SJCRH30 (cell line): Measurements from ENCODE around the gene ATXN7. TPM values are rescaled to one million over a fixed set of nuclear protein-coding genes. Genes with fewer than 3 reads are reported as not detected.
A peak's percentile ranks its signal among the peaks of the same experiment; 100 is the strongest.

Experiments used
- DNase-seq, 2 experiments: peaks; one replicate each; pipeline ENCODE4 v3.0.0-alpha.2; 2015 to 2020
- H3K27ac ChIP-seq: fragments of 250-450 bp; sonication (Bioruptor Pico); 2 replicates; pipeline ENCODE4 v1.5.1; 2020; ENCODE audit warnings: mild to moderate bottlenecking, moderate library complexity
- H3K27me3 ChIP-seq: fragments of 250-450 bp; sonication (Bioruptor Pico); 2 replicates; pipeline ENCODE4 v1.5.1; 2020; ENCODE audit warnings: mild to moderate bottlenecking, moderate library complexity
- H3K36me3 ChIP-seq: fragments of 250-450 bp; sonication (Bioruptor Pico); 2 replicates; pipeline ENCODE4 v1.5.1; 2020; ENCODE audit warnings: mild to moderate bottlenecking, moderate library complexity
- H3K4me1 ChIP-seq: fragments of 250-450 bp; sonication (Bioruptor Pico); 2 replicates; pipeline ENCODE4 v1.5.1; 2020; ENCODE audit warnings: mild to moderate bottlenecking, moderate library complexity
- H3K4me3 ChIP-seq: fragments of 250-450 bp; sonication (Bioruptor Pico); 2 replicates; pipeline ENCODE4 v1.5.1; 2020; ENCODE audit warnings: mild to moderate bottlenecking, moderate library complexity
- H3K9me3 ChIP-seq: fragments of 250-450 bp; sonication (Bioruptor Pico); replicated peaks from 2 replicates; pipeline ENCODE4 v1.5.1; 2020; ENCODE audit warnings: mild to moderate bottlenecking, moderate library complexity
- total RNA-seq: library from RNA; depleted of rRNA; stranded (reverse); fragments of >200 nt; shearing (Covaris generic); gene quantifications from 2 replicates; pipeline ENCODE4 v1.2.3, GENCODE V29; 2014

ATXN7 gene
- total RNA-seq, 1 experiment from 2014 or later = 10.4 TPM

- DNase-seq = no peak
- Histone ChIP-seq H3K36me3 (peaks cover 21% of the 10 kb centered on the region; the same call in 1 of the 2 replicates), H3K4me1 (0 out of 2 replicates have a peak, but pooled peaks cover 3% of the 10 kb centered on the region), H3K4me3 (peak overlapping the region; percentile 82), H3K27me3 (no peaks in the 10 kb centered on the region), H3K9me3 (no peaks in the 10 kb centered on the region), H3K27ac (peak overlapping the region; percentile 68)
Measured at GRCh38 chr3:64022451-64023186, 159.0 kb downstream of the ATXN7 start.

GRCh38 chr3:64023187-64023860 is 159.7 kb downstream of the ATXN7 start, which contains the start of gene PSMD6:
TSS of gene PSMD6 (minus strand) at chr3:64023494. CDS start at chr3:64023419, 75 bp downstream.
- H3K4me3 ChIP-seq = peak within 1 kb of the TSS; percentile 82
- peak; percentile 78 to 80 for DNase-seq
- 0 out of 2 replicates have a peak, but pooled peaks cover 3% of the 10 kb centered on the region for H3K4me1 ChIP-seq
- no peaks in the 10 kb centered on the region for H3K9me3 ChIP-seq
- H3K27ac ChIP-seq = peak within 1 kb of the TSS; percentile 68
- H3K27me3 ChIP-seq = no peaks in the 10 kb centered on the region
- H3K36me3 ChIP-seq = peaks cover 16% of the 10 kb centered on the region; the same call in 1 of the 2 replicates

GRCh38 chr3:64023861-64024223 is 160.2 kb downstream of the ATXN7 start:
- peak overlapping the region; percentile 68; the same call in 1 of the 2 replicates for H3K27ac ChIP-seq
- peaks cover 16% of the 10 kb centered on the region; the same call in 1 of the 2 replicates for H3K36me3 ChIP-seq
- no peak for DNase-seq
- no peaks in the 10 kb centered on the region for H3K9me3 ChIP-seq
- 0 out of 2 replicates have a peak, but pooled peaks cover 3% of the 10 kb centered on the region for H3K4me1 ChIP-seq
- H3K27me3 ChIP-seq = no peaks in the 10 kb centered on the region
- peak overlapping the region; percentile 82 for H3K4me3 ChIP-seq

GRCh38 chr3:64026346-64026745 is 162.7 kb downstream of the ATXN7 start:
- Histone ChIP-seq H3K27me3 (no peaks in the 10 kb centered on the region), H3K4me1 (0 out of 2 replicates have a peak, but pooled peaks cover 3% of the 10 kb centered on the region), H3K4me3 (no peak overlapping the region), H3K9me3 (no peaks in the 10 kb centered on the region), H3K36me3 (peaks cover 1% of the 10 kb centered on the region; the same call in 1 of the 2 replicates), H3K27ac (no peak overlapping the region)
- DNase-seq = no peak

DNA sequence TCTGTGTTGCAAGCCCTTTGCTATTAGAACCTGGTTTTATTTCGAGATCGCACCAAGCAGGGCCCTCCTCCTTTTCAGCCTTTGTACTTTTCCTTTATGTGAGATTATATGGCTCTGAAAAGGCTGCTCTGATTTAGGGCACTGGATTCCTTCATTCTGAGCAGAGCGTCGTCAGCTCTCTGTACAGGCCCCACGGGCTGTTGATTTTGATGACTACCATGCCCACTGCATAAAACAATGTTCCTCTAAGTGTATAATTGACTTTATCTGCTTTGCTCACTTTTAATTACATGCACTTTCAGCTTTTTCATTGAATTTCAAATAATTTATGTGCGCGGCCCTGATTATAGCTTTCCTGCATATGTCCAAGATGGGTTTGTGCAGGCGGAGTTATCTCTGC is 164.0 kb downstream of the ATXN7 start:
- peaks cover 10% of the 10 kb centered on the region; the same call in 1 of the 2 replicates for H3K4me1 ChIP-seq
- no peak overlapping the region for H3K27ac ChIP-seq
- no peak for DNase-seq
- no peaks in the 10 kb centered on the region for H3K36me3 ChIP-seq
- H3K27me3 ChIP-seq = no peaks in the 10 kb centered on the region
- H3K9me3 ChIP-seq = no peaks in the 10 kb centered on the region
- H3K4me3 ChIP-seq = no peak overlapping the region

- H3K36me3 ChIP-seq = no peaks in the 10 kb centered on the region
- no peak overlapping the region for H3K27ac ChIP-seq
- peaks cover 7% of the 10 kb centered on the region; the same call in 1 of the 2 replicates for H3K4me1 ChIP-seq
Measured at GRCh38 chr3:64028754-64029153, 165.1 kb downstream of the ATXN7 start.

DNA sequence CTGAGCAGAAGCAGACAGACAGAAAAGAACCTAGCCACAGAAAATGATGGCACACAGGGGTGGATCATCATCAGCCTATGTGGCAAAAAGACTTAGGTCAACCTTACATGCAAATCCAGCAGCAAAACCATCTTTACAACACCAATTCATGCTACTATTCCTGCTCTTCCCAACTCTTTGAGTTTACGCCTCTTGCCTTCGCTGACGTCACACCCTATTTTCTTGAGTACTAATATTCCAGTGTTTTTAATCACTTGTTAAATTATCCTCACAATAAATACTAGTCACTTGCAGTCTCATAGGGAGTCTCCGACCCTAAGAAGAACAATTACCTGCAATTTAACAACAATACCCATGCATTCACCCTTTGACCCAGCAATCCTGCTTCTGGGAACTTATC is 165.6 kb downstream of the ATXN7 start:
- H3K9me3 ChIP-seq = no peaks in the 10 kb centered on the region
- H3K4me3 ChIP-seq = no peak overlapping the region
- no peak for DNase-seq
- H3K36me3 ChIP-seq = no peaks in the 10 kb centered on the region
- H3K4me1 ChIP-seq = peaks cover 7% of the 10 kb centered on the region; the same call in 1 of the 2 replicates
- H3K27me3 ChIP-seq = no peaks in the 10 kb centered on the region
- H3K27ac ChIP-seq = no peak overlapping the region

More at GRCh38 chr3:64028754-64029153, 165.1 kb downstream of the ATXN7 start:
- Histone ChIP-seq H3K9me3 (no peaks in the 10 kb centered on the region), H3K27me3 (no peaks in the 10 kb centered on the region), H3K4me3 (no peak overlapping the region)
- no peak for DNase-seq

- peaks cover 7% of the 10 kb centered on the region; the same call in 1 of the 2 replicates for H3K4me1 ChIP-seq
- H3K27me3 ChIP-seq = no peaks in the 10 kb centered on the region
- H3K27ac ChIP-seq = no peak overlapping the region
- H3K4me3 ChIP-seq = peak overlapping the region; percentile 22; the same call in 1 of the 2 replicates
- H3K9me3 ChIP-seq = no peaks in the 10 kb centered on the region
- DNase-seq = peak; percentile 59 to 77
- no peaks in the 10 kb centered on the region for H3K36me3 ChIP-seq
Measured at GRCh38 chr3:64030741-64031140, 167.1 kb downstream of the ATXN7 start.

DNA sequence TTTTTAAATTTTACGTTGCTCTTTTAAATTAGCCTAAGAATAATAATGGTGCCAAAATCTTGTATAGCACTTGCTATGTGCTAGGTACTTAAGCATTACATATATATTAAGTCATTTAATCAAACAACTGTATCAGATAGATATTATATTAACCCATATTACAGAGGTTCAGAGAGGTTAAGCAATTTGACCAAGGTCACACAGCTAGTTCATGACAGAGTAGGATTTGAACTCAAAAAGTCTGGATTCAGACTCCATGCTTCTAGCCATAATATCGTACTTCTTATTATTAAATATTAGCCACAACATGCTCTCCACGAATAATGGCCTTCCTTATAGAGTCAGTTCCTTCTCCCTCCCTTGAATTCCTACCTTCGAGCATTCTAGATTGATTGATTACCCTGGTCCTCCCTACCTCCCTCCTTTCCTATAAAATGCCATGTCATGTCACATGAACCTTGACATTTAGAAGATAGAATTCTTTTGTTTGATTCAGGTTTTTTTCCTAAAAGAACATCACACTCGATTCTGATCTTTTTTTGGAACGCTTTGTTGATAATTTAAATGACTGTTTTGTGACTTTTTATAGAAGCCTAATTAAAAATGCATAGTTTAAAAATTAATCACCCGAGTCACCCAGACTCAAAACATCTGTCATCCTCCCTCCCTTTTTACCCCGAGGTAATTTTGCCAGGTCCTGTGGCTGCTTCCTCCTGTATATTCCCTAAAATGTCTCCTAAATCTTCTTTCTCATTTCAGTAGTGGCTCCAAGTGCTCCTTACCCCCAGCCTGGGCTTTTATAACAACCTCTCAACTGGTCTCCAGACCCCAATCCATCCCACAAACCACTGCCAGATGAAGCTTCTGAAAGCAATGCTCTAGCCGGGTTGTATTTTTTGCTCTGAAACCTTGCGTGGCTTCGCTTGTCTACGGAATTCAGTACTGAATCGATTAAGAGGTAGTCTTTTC is 168.2 kb downstream of the ATXN7 start:
- H3K4me1 ChIP-seq = peaks cover 7% of the 10 kb centered on the region; the same call in 1 of the 2 replicates
- H3K27me3 ChIP-seq = no peaks in the 10 kb centered on the region
- no peak overlapping the region for H3K4me3 ChIP-seq
- peak; percentile 9 to 30 for DNase-seq
- H3K27ac ChIP-seq = peak overlapping the region; percentile 9; the same call in 1 of the 2 replicates
- H3K36me3 ChIP-seq = no peaks in the 10 kb centered on the region
- no peaks in the 10 kb centered on the region for H3K9me3 ChIP-seq

DNA sequence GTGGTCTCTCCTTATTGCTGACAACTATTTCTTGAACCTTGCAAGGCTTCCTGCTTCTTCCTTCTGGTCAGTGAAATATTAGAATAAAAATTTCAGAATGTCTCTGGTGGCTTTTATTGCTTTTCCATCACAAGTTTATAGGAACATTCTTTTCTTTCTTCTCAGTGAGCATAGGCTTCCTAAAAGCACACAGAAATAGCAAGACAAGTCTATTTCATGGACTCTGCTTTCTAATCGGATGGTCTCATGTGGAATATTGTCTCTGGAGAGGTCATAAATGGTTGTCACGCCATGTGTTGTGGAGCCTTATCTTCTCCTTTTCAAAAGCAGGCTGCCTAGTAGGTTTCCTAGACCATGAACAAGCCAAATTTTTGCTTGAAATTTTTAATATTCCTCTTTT is 169.4 kb downstream of the ATXN7 start:
- Histone ChIP-seq H3K27me3 (no peaks in the 10 kb centered on the region), H3K27ac (no peak overlapping the region)

DNA sequence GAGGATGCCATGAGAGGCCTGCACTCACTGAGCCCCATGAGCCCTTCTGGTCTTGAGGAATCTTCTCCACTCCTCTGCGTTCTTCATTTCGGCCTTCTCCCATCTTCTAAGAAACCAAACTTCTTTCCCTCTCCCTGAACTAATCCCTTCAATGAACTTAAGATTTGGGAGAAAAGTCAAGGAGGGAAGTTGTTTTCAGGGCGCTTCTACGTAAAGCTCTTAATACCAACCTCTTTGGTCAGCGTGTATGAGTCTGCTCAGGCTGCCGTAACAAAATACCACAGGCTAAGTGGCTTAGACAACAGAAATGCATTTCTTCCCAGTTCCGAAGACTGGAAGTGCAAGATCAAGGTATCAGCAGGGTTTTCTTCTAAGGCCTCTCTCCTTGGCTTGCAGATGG is 173.4 kb downstream of the ATXN7 start:
- peaks cover 4% of the 10 kb centered on the region; the same call in 1 of the 2 replicates for H3K4me1 ChIP-seq
- H3K4me3 ChIP-seq = no peak overlapping the region
- no peaks in the 10 kb centered on the region for H3K36me3 ChIP-seq
- H3K27ac ChIP-seq = no peak overlapping the region
- no peaks in the 10 kb centered on the region for H3K27me3 ChIP-seq
- no peaks in the 10 kb centered on the region for H3K9me3 ChIP-seq
- no peak for DNase-seq

More for the DNA sequence above, 169.4 kb downstream of the ATXN7 start:
- Histone ChIP-seq H3K9me3 (no peaks in the 10 kb centered on the region), H3K4me1 (peaks cover 7% of the 10 kb centered on the region; the same call in 1 of the 2 replicates), H3K36me3 (no peaks in the 10 kb centered on the region), H3K4me3 (no peak overlapping the region)
- no peak for DNase-seq

GRCh38 chr3:64038253-64038767 is 174.6 kb downstream of the ATXN7 start:
- Histone ChIP-seq H3K27me3 (no peaks in the 10 kb centered on the region), H3K4me1 (no peaks in the 10 kb centered on the region), H3K9me3 (no peaks in the 10 kb centered on the region), H3K36me3 (no peaks in the 10 kb centered on the region), H3K4me3 (no peak overlapping the region), H3K27ac (no peak overlapping the region)
- no peak for DNase-seq

DNA sequence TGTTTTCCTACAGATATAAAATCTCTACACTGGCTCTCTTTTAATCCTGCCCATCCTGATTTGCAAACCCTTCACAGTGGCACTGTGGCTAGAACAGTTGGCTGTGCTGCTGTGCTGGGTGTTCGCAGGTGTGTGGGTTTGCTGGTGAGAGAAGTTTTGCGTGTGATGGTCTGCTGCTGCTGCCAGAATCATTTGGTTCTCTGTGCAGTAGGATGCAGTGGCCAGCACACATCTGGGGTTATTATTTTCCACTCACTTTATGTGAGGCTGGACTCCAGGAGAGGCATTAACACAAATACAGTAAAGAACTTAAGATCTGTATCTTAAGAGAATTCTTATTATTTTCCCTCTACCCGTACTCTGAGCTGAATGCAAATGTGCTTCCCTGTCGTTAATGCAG is 175.7 kb downstream of the ATXN7 start:
- H3K4me3 ChIP-seq = no peak overlapping the region

More for the DNA sequence above, 175.7 kb downstream of the ATXN7 start:
- no peak for DNase-seq
- H3K9me3 ChIP-seq = no peaks in the 10 kb centered on the region
- H3K27ac ChIP-seq = no peak overlapping the region
- no peaks in the 10 kb centered on the region for H3K4me1 ChIP-seq
- H3K36me3 ChIP-seq = no peaks in the 10 kb centered on the region
- no peaks in the 10 kb centered on the region for H3K27me3 ChIP-seq
